GM18951 (cell line): ENCODE results near the gene PLEKHA5.
"Not testable (repeated sequence)": the region's sequence is repeated elsewhere in the genome, so short reads cannot be mapped to it uniquely, and the experiment has no call there.

Experiments
- POLR2A ChIP-seq: IDR thresholded peaks from 4 replicates; pipeline ENCODE4 v1.6.1; 2011; ENCODE audit warnings: mild to moderate bottlenecking; ENCODE audit not compliant: insufficient read length, insufficient read depth; ENCODE audit errors: extremely low read depth
- in situ Hi-C: fragments of 300-500 bp; cut with MboI; formaldehyde crosslinking; loops from one replicate; pipeline ENCODE4 v1.12.0; 2022; ENCODE audit warnings: low sequenced_read_pairs, mixed read lengths, inconsistent platforms; ENCODE audit not compliant: unreplicated experiment

Gene PLEKHA5

GRCh38 chr12:19373586-19373985, 244.1 kb downstream of the PLEKHA5 start:
- TF ChIP-seq POLR2A = no peak
- in situ Hi-C loops = no loop called here

GRCh38 chr12:19375888-19376287, 246.4 kb downstream of the PLEKHA5 start:
- in situ Hi-C loops = no loop called here

DNA sequence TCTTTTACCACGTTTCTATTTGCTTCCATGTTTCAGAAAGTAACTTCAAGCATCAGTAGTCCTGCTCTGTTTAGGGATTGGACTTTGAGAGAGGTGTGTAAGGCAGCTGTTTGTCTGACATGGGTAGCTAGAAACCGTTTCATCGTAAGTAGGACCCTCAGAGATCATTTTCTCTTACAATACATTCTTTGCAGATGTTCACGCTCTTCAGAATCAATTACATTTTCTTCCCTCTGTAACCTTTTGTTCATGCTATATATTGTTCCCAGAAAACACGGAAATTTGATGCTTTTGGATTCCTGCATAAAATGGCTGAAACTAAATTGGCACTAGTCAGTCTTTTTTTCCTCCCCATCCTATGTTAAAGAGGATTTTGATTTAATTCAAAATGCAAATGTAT, 247.2 kb downstream of the PLEKHA5 start:
- in situ Hi-C loops = no loop called here
- no peak for TF ChIP-seq POLR2A

More at GRCh38 chr12:19375888-19376287, 246.4 kb downstream of the PLEKHA5 start:
- no peak for TF ChIP-seq POLR2A

DNA sequence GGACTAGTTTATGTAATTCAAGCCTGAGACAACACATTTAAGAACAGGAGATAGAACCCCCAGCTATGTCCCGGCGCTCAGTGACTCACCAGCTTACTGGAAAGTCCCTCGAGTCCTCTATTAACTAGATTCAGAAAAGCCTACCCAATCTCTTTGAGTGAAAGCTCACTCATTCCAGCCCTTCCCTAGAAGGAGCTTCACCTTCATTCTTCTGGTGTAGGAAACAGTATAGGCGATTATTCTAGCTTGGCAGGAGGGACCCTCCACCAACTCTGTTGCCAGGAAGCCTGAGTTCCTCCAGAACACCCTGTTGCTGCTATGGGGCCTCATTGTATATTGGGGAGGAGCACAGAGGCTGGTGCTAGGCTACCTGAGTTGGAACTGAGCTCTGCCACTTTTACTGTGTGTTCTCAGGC, 252.6 kb downstream of the PLEKHA5 start:
- in situ Hi-C loops = no loop called here
- TF ChIP-seq POLR2A = no peak

- no peak for TF ChIP-seq POLR2A
- in situ Hi-C loops = no loop called here
These were observed 253.0 kb downstream of the PLEKHA5 start for GRCh38 chr12:19382563-19382962.

DNA sequence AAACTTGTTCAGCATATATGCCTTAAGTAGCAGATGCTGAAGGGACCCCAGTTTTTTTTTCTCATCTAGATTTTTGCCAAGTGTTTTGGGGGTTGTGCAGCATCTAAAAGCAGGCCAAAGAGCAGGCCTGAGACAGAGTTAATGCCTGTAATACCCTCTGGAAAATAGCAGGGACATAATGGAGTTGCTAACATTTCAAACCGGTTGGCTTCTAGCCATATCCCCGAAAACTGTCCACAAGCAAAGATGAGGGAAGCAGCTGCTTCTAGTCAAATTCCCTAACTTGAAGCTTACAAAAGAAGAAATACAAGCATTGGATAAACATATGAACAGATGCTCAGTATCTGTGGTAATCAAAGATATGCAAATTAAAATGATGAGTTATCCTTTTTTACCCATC, 257.6 kb downstream of the PLEKHA5 start:
- no peak for TF ChIP-seq POLR2A
- in situ Hi-C loops = no loop called here

DNA sequence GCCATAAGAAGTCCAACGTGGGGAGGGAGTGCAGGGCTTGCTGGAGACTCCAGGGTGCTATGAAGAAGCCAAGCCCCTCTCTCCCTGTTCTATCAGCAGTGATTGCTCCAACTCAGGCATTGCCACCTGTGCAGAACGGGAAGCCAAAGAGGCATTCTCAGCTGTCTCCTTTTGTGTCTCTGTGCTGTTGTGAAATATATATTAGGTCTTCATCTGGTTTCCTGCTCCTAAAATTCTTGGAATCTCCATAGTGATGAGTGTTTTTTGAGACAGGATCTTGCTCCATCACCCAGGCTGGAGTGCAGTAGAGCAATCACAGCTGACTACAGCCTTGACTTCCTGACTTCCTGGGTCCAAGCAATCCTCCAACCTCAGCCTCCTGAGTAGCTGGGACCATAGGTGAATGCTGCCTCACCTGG, 258.6 kb downstream of the PLEKHA5 start:
- in situ Hi-C loops = no loop called here
- no peak for TF ChIP-seq POLR2A

- TF ChIP-seq POLR2A = no peak
- in situ Hi-C loops = no loop called here
These were observed 260.6 kb downstream of the PLEKHA5 start for GRCh38 chr12:19390051-19390598.

DNA sequence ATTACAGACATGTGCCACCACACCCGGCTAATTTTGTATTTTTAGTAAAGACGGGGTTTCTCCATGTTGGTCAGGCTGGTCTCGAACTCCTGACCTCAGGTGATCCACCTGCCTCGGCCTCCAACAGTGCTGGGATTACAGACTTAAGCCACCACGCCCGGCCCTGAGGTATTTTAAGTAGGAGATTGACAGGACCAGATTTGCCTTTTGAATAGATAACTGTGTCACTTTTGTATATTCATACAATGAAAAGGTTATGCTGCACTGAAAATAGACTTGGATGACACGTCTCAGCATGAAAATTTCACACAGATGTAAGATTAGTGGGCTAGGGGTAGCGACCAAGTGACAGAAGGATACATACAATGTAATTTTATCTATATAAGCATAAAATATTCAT, 263.1 kb downstream of the PLEKHA5 start:
- in situ Hi-C loops = not testable (repeated sequence)

- in situ Hi-C loops = no loop called here
- no peak for TF ChIP-seq POLR2A
These were observed 264.9 kb downstream of the PLEKHA5 start for GRCh38 chr12:19394385-19394784.

DNA sequence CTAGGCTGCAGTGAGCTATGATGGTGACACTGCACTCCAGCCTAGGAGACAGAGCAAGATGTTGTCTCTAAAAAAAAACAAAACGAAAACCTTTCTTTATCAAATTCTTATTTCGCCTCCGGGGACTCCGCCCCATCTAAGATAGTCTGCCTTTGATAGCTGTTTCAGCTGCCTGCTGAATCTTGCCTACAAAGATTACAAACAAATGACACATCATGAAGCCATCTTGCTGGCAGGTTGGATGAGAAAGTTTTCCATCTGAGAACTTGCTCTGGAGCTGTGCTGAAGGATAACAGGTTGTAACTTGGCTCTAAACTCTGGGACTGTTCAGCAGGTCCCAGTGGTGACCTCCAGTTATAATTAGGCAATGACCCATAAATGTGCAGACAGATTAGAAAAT, 268.0 kb downstream of the PLEKHA5 start:
- in situ Hi-C loops = no loop called here
- TF ChIP-seq POLR2A = no peak

GRCh38 chr12:19398376-19399363, 269.1 kb downstream of the PLEKHA5 start:
- in situ Hi-C loops = no loop called here
- no peak for TF ChIP-seq POLR2A

DNA sequence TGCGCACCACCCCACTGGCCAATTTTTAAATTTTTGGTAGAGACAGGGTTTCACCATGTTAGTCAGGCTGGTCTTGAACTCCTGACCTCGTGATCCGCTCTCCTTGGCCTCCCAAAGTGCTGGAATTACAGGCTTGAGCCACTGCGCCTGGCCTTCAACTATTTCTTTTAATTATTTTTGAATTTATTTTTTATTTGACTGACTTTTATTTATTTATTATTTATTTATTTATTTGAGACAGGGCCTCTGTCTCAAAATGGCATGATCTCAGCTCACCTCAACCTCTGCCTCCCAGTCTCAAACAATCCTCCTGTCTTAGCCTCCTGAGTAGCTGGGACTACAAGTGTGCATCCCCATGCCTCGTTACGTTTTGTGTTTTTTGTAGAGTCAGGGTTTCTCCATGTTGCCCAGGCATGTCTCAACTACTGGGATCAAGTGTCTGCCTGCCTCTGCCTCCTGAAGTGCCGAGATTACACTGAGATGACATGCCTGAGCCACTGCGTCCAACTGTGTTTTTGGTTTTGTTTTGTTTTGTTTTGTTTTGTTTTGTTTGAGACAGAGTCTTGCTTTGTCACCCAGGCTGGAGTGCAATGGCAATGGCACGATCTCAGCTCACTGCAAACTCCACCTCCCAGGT, 271.2 kb downstream of the PLEKHA5 start:
- in situ Hi-C loops = not testable (repeated sequence)

DNA sequence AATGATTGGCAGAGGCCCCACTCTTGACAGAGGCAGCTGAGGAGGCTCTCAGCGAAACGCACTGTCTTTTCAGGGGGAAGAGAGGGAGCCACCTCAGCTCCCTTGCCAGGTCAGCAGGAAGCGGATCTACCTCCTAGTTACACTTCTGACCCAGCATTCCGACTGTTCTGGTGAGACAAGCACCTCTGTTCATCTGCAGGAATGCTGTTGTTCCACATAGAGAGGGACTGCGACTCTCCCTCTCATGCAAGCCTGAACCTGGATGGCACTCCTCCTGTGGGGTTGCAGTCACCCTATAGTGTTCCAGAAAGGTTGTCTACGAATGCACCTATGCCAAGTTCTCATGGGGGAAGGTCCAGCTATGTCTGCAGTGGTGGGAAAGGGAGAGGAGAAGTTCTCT, 272.7 kb downstream of the PLEKHA5 start:
- TF ChIP-seq POLR2A = no peak
- in situ Hi-C loops = no loop called here
